Measurements from ENCODE around the gene SLC28A2. TPM values are rescaled to one million over a fixed set of nuclear protein-coding genes. Genes with fewer than 3 reads are reported as not detected.

Gene SLC28A2
- total and polyA plus RNA-seq, 2 of the 13 experiments (the other 11 are each of a cell fraction or from before 2014, with no cell fraction given): 0.01 to 0.11 TPM

- TF ChIP-seq, protein P1, sequence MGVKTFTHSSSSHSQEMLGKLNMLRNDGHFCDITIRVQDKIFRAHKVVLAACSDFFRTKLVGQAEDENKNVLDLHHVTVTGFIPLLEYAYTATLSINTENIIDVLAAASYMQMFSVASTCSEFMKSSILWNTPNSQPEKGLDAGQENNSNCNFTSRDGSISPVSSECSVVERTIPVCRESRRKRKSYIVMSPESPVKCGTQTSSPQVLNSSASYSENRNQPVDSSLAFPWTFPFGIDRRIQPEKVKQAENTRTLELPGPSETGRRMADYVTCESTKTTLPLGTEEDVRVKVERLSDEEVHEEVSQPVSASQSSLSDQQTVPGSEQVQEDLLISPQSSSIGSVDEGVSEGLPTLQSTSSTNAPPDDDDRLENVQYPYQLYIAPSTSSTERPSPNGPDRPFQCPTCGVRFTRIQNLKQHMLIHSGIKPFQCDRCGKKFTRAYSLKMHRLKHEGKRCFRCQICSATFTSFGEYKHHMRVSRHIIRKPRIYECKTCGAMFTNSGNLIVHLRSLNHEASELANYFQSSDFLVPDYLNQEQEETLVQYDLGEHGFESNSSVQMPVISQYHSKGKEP (CRISPR knock-in tag; IDR thresholded peaks at IDR 0.05): no peak
- TF ChIP-seq ZNF350 (CRISPR knock-in tag; IDR thresholded peaks at IDR 0.05; ENCODE audit: borderline replicate concordance, low read depth) (peak; percentile 57; the same call in 1 of the 2 replicates), KAT7 (CRISPR knock-in tag; IDR thresholded peaks at IDR 0.05; ENCODE audit: borderline replicate concordance) (0 out of 2 replicates have a peak, but pooled peaks have one; percentile 49), TP53 (CRISPR knock-in tag; conservative IDR thresholded peaks at IDR 0.05) (no peak), ZNF274 (CRISPR knock-in tag; IDR thresholded peaks at IDR 0.05) (peak; percentile 72; the same call in 1 of the 2 replicates), ZNF510 (CRISPR knock-in tag; IDR thresholded peaks at IDR 0.05; ENCODE audit: low read depth) (no peak), PHF5A (CRISPR knock-in tag; IDR thresholded peaks at IDR 0.05; ENCODE audit: low read depth, unreplicated experiment) (peak; percentile 64), KLF6 (CRISPR knock-in tag; IDR thresholded peaks at IDR 0.05) (peak; percentile 34; the same call in 1 of the 2 replicates), FOSL2 (CRISPR knock-in tag; IDR thresholded peaks at IDR 0.05) (0 out of 2 replicates have a peak, but pooled peaks have one; percentile 7), CEBPZ (IDR thresholded peaks at IDR 0.05; ENCODE audit: low read length) (no peak), IKZF5 (CRISPR knock-in tag; IDR thresholded peaks at IDR 0.05) (peak; percentile 27; the same call in 1 of the 2 replicates), ZSCAN29 (CRISPR knock-in tag; conservative IDR thresholded peaks at IDR 0.05) (peak; percentile 93), ZNF501 (CRISPR knock-in tag; IDR thresholded peaks at IDR 0.05) (peak; percentile 70; the same call in 1 of the 2 replicates), ZNF547 (CRISPR knock-in tag; IDR thresholded peaks at IDR 0.05) (0 out of 2 replicates have a peak, but pooled peaks have one; percentile 18), CREM (IDR thresholded peaks at IDR 0.05) (peak; percentile 95), CREM (CRISPR knock-in tag; IDR thresholded peaks at IDR 0.05) (no peak; the same call in 1 of the 2 replicates), PHF8 (CRISPR knock-in tag; IDR thresholded peaks at IDR 0.05) (peak; percentile 82), SAP130 (CRISPR knock-in tag; IDR thresholded peaks at IDR 0.05; ENCODE audit: low read depth) (peak; percentile 97)
- TF ChIP-seq, protein P2, sequence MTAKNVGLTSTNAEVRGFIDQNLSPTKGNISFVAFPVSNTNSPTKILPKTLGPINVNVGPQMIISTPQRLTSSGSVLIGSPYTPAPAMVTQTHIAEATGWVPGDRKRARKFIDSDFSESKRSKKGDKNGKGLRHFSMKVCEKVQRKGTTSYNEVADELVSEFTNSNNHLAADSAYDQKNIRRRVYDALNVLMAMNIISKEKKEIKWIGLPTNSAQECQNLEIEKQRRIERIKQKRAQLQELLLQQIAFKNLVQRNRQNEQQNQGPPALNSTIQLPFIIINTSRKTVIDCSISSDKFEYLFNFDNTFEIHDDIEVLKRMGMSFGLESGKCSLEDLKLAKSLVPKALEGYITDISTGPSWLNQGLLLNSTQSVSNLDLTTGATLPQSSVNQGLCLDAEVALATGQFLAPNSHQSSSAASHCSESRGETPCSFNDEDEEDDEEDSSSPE (CRISPR knock-in tag; IDR thresholded peaks at IDR 0.05): peak; percentile 61; the same call in 1 of the 2 replicates
- TF ChIP-seq, protein P3, sequence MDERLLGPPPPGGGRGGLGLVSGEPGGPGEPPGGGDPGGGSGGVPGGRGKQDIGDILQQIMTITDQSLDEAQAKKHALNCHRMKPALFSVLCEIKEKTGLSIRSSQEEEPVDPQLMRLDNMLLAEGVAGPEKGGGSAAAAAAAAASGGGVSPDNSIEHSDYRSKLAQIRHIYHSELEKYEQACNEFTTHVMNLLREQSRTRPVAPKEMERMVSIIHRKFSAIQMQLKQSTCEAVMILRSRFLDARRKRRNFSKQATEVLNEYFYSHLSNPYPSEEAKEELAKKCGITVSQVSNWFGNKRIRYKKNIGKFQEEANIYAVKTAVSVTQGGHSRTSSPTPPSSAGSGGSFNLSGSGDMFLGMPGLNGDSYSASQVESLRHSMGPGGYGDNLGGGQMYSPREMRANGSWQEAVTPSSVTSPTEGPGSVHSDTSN (CRISPR knock-in tag; IDR thresholded peaks at IDR 0.05): peak; percentile 96
Measured at GRCh38 chr15:45279024-45279698, 27.1 kb downstream of the SLC28A2 start (continued).
